ENCODE results near the gene GLRX.

GLRX gene

GRCh38 chr5:95777441-95777840, 45.1 kb downstream of the GLRX start:
- DNase-seq, result no peak

DNA sequence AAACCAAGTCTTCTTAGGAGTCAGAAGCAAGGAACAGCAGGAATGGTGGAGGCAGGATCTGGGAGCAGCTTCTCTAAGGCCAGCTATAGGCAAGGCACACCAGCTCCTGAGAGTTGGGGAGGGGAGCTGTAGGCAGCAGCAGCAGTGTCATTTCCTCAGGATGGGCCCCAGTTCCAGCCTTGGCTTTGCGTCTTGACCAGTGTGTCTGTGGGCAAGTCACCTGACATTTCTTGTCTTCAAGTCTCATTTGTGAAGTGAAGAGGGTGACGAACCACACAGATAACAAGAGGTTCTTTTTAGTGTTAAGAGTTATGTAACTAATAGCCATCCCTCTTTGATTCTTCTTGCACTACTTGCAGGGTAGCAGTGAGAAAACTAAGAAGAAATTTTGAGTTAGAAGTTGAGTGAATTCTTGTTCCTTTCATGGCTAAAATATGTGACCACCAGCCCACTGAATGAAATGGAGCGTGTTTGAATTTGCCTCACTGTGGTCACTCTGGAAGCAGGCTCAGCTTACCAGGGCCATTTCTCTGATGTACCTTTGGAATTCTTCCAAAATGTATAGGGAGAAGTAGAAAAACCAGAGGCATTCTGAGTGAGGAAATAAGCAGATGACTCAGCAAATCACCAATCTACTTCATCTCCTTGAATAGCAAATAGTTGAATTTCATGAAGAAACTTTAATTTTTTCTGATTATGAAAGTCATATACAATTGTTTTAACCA, 49.0 kb downstream of the GLRX start:
- DNase-seq, result no peak

- no peak for DNase-seq
These were observed 50.6 kb downstream of the GLRX start for GRCh38 chr5:95771892-95772291.

DNA sequence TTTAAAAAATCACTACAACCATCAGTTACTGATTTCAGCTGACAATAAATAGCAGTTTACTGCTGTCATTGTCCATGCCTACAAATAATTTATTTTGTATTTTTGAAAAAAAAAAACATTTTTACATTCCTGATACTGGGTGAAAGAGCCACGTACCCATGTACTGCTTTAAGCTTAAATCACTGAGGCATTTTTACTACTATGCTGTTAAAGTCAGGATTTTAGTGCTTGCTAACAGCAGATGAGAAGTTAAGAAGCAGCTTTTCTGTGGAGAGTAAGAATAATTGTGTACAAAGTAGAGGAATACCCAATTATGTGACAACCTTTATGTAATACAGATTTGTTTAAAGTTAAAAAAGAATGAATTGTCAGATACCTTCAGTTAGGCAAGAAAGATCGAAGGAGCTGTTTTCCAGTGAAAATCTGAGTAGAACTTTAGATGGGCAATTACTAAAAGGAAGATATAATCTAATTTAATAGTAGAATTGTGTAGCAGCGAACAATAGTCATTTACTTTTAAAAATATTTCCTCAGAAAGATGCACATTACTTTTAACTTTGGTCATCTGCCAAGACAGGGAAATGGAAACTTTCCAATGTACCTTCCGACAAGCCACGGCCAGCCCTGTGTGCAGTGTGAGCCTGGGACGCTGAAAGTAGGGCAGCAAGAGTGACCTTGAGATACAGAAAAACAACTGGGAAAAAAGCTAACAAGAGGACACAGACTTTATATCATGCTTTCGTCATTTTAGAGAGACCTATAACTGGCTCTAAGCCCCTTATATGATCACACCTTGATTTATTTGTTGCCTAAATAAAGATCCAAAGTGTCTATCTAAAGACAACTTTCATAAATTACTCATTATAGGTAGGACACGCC, 51.5 kb downstream of the GLRX start:
- no peak for DNase-seq

GRCh38 chr5:95768731-95769130, 53.8 kb downstream of the GLRX start:
- DNase-seq, result no peak

GRCh38 chr5:95763941-95764340, 58.6 kb downstream of the GLRX start:
- DNase-seq, result no peak

Measured in bone marrow (tissue), 2 donors.